GM19043 (cell line): ENCODE measurements around the gene TNIP2.

Experiments used
- ATAC-seq: cut with Tn5 transposase; IDR thresholded peaks from one replicate; pipeline ENCODE4 v1.9.1; 2021; ENCODE audit warnings: low read depth; ENCODE audit not compliant: unreplicated experiment

Gene TNIP2

GRCh38 chr4:2755821-2756690, at the start of gene TNIP2:
Gene TNIP2, minus strand, starts transcription at chr4:2756336. Its CDS starts 47 bp downstream, at chr4:2756289.
- peak; percentile 66 for ATAC-seq

- no peak for ATAC-seq
Observed at GRCh38 chr4:2804973-2805501, 48.9 kb upstream of the TNIP2 start.

DNA sequence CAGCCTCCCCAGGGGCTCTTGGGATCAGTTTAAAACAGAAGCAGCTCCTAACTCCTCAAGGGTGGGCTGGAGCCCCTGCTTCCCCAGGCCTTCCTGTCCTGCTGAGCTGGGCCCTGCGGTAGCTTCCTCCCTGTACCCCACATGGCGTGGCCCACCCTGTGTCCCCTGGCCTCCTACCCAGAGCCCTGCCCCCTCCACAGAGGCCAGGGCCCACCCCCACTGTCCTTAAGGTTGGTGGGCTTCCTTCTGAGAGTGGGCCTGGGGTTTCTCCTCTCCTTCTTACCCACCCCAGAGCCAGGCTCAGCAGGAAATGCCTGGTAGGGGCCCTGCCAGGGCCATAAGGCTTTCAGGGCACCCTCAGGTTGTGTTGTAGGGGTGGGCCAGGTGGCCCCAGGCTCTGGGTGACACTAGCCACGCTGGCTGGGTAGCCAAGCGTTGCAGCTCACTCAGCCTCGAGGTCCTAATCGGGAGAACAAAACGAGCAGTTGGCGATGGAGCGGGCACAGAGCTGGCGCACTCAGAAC, 48.4 kb upstream of the TNIP2 start:
- no peak for ATAC-seq

DNA sequence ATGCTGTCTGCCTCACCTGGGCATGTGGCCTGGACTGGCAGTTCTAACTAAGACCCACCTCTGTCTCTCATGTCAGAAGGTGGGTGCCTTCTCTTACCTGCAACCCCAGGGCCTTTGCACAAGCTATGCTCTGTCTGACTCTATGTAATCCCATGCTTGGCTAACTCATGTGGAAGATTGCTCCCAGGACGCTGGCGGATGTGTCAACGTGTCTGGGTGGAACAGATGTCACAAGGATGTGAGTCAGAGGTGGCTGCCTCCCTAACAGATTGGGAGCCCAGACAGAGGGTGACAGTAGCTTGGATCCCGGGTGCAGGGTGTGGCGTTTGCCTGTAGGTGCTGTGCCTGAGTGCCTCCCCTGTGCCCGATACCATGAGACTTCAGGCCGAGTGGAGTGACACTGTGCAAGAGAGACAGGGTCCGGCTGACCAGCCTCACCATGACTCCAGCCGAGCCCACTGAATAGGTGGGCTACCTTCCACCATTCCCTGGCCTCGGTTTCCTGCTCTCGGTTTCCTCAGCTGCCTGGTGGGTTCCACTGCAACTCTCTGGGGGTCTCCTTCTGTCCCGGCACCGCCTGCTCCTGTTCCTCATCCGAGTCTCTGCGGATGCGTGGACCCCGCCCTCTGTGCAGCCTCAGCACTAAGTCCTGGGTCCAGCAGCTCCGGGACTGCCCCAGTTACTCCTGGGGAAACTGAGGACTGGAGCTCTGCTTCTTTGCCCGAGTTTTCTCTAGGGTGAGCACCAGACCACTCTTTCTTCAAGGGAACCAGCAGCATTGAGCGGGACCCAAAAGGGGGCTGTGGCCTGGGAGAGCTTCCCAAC, 47.7 kb upstream of the TNIP2 start:
- no peak for ATAC-seq

GRCh38 chr4:2802618-2803531, 46.7 kb upstream of the TNIP2 start:
- ATAC-seq = no peak

DNA sequence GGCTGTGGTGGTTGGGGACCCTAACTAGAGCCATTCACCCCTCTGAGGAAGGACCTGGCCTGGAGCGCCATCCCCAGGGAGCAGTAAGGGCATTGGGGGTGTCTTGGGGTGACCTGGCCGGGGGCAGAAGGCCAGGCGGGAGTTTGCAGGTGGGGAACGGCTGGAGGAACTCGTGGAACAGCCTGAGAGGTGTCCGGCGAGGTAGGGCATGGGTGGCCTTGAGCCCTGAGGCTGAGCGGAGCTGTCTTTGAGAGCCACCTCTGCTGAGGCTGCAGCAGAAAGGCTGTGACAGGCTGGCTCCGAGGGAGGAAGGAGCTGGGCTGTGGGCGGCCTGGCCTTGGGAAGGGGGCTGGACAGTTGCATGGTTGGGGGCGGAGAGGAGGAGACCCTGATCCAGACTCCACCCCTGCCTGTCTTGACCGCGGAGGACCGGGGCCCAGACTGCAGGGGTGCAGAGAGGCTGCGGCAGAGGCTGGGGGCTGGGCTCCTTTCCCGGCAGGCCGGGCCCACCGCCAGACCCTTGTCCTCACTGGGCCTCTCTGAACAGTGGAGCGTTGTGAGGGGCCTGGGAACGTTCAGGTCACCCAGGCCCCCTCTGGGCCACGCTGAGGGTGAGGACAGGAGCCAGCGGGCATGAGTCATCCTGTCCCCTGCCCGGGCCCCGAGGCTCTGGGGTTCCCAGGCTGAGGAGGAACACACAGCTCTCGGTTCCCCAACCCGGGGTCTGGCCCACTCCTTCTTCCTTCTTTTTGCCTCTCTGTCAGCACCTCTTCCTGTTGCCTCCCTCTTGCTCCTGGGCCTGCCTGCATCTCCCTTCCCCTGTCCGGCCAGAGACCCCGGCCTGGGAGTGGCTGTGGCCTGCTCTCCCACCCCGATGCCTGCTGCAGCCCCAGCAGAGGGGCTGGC, 44.8 kb upstream of the TNIP2 start:
- ATAC-seq = peak; percentile 50

DNA sequence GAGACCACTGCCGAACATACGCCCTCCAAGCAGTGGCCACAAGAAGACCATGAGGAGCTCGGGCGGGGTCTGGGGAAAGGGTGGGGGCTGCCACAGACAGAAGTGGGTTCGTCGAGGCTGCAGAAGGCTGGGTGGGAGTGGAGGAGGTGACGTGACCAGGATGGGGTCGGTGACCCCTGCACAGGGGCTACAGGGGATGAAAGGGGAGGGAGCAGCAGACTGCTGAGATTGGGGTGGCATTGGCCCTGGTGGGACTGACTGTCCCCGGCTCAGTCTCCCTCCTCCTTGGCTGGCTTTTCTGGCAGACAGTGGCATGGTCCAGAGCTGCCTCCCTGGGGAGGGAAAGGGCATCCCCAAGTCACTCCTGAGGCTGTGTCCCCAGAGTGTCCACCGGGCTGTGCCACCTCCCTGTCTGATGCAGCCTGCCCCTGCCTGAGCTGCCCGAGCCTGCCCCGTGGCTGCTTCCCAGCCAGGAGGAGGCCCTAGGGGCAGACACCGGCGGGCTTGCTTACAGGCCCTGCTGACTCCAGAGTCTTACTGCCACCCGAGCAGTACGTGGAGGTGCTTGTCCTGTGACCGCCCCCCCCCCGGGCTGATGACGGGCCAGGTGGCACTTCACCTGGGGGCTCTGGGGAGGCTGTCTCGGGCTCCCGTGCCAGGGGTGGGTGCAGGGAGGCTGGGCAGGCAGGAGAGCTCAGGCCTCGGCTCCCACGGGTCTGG, 44.0 kb upstream of the TNIP2 start:
- no peak for ATAC-seq

DNA sequence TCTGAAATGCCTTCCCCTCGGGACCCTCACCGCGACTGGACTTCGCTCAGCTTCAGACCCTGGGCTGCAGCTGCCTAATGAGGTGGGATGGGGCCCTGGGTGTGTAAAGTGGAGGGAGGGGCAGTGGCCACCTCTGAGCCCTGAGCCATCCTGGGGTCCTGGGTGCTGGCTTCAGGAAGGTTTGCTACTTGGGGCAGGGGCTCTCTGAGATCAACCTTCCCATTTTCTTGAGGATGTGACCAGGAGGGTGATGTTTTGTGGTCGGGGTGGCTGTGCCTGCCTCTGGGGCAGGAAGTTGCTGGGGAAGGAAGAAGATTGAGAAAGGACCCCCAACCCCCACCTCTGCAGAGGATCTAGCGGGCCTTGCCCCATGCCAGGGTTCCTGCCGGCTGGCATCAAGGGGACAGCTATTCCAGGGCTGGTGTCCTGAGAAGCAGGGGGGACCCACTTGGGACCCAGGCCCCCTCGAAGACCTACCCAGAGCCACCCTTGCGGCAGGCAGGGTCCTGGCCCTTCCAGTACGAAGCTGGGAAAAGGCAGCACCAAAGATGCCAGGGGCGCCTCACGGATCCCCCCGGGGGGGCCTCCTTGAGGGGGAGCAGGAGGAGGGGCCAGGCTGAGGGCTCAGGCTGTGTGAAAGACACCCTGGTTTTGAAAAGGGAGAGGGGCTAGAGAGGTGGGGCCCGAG, 43.2 kb upstream of the TNIP2 start:
- no peak for ATAC-seq

DNA sequence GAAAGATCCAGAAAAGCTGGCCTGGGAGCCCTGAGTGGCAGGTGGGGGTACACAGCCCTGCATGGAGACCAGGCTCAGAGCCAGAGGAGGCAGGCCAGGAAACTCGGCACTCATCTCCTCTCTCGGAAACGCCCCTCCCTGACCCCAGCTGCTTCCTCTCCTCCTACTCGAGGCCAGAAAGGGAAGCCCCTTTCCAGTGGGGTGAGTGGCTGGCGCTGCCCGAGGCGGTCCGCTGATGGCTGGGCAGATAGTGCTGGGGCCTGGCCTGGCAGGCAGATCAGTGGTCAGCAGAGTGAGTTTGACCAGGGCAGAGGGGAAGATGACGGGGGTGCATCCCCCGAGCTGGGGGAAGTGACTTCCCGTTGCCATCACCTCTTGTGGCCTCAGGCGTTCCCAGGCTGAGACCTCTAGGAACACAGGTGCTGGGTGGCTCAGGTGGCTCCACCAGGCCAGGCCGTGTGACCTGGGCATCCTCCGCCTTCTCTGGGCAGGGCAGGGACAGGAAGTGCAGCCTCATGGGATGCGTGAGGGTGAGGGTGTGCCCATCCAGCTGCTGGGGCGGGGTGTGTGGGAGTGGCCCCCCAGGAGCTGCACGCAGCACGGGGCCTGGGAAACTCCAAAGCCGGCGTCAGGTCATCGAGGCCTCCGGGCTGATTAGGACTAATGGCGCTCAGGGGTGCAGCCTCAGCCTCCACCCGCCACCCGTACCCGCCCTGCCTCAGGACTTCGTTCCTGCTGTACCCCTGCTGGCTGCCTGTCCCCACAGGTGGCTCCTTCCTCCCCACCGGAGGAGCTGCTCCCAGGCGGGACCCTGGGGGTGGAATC, 42.5 kb upstream of the TNIP2 start:
- peak; percentile 64 for ATAC-seq

DNA sequence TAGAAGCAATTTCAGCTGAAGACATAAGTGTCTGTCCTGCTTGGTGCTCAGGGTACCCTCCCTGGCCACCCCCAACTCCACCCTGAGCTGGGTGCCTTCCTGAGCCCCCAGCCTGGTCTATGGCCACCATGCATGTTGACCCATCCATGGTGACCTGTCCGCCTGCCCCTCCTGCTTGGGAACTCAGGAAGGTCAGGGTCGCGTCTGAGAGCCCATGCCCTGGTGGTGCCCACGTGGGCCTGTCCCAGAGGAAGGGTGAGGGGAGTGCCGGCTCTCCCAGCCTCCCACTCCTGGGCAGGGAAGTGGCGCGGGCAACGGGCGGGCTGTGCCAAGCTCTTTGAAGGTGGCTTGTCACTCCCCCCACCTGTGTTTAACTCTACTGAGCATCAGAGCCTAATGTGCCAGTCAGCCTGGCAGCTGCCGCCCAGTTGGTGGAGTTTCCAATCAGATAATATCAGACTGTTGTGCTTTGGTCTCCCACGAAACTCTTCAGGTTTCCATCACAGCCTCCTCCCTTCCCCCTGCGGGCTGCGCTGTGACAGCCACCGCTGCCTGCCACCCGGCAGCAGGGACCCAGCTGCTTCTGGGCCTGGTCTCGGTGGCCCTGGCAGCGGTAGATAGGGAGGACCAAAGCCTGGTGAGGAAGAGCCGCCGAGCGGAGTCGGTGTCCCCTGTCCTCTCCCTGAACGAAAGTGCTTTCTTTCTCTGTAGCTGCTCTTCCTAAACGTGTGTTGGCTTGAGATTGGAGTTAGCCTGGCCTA, 41.6 kb upstream of the TNIP2 start:
- ATAC-seq = no peak

- ATAC-seq = no peak
Observed at GRCh38 chr4:2796849-2797544, 40.9 kb upstream of the TNIP2 start.

DNA sequence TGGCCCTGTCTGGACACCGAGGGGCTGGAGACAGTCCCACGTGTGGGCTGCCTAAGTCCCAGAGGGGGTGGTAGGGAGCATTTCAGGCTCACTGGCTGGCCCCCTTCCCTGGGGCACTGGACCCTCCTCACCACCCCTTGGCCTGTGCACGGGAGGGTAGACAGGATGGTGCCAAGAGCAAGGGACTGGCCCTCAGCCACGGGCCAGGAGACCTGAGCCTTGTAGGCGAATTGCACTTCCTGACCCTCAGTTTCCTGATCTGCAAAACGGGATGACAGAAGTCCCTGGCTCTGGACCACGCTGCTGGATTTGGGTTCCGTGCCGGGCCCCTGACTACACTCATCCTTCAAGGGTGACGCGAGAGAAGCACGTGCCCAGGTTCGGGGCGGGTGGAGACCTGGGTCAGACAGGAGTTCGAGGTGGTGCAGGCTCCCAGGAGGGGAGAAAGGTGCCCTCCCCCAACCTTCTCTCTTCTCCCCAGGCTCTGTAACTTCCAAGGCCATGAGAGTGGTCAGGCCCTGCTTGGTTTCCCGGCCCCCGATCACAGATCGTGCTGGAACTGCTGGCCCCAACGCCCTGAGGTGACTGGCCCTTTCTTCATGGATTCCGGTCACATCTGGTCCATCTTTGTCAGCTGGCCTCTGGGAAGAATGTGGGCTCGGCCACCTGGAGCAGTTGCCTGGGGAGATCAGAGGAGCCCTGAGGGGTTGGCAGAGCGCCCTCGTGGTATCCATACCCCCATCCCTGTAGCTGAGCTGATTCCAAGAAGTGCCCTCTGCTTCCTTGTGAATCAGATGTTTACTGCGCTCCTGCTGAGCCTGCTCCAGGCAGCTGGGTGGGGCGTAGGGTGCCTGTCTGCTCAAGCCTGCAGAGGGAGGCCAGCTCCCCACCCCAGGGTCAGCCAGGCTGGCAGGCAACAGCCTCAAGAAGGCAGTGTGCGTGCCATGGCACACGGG, 40.0 kb upstream of the TNIP2 start:
- ATAC-seq = no peak

GRCh38 chr4:2795300-2795892, 39.3 kb upstream of the TNIP2 start:
- ATAC-seq = no peak
